ENCODE measurements around the gene CCHCR1.

DNA sequence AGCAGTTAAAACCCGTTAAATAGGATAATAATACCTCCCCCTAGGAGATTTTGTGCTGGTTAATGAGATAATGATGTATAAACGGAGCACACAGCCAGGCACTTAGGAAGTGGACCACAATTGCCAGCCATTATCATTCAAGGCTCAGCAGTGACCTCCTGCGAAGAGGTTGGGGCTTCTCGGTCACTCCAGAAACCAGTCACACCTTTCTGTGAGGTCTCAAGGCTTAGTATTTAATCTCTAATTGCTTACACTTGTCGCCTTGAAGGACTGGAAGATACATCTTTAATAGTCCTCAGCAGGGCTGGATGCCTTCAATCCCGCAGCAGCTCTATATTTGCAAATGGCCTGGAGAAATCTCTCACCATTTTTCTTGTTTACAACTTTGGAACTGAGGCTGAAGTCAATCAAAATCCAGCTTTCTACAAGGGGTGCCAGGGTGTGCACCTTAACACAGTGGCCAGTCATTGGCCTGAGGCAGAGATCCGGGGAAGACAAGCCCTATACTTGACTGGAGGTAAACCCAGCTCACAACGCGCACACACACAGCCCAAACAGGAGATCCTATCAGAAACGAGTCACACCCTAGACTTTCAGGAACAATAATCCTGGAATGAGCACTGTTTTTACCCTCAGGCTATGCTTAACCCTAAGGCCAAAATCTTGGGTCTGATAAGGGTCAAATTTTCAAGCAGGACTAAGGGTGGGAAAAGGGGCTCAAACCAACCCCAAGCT is 11.7 kb upstream of the CCHCR1 start:
- TF ChIP-seq, protein P1, sequence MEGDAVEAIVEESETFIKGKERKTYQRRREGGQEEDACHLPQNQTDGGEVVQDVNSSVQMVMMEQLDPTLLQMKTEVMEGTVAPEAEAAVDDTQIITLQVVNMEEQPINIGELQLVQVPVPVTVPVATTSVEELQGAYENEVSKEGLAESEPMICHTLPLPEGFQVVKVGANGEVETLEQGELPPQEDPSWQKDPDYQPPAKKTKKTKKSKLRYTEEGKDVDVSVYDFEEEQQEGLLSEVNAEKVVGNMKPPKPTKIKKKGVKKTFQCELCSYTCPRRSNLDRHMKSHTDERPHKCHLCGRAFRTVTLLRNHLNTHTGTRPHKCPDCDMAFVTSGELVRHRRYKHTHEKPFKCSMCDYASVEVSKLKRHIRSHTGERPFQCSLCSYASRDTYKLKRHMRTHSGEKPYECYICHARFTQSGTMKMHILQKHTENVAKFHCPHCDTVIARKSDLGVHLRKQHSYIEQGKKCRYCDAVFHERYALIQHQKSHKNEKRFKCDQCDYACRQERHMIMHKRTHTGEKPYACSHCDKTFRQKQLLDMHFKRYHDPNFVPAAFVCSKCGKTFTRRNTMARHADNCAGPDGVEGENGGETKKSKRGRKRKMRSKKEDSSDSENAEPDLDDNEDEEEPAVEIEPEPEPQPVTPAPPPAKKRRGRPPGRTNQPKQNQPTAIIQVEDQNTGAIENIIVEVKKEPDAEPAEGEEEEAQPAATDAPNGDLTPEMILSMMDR (IDR thresholded peaks at IDR 0.05) = no peak
- TF ChIP-seq POLR2A (IDR thresholded peaks at IDR 0.05) = no peak

Data from esophagus squamous epithelium (tissue), 4 donors.